Activated naive CD4-positive, alpha-beta T cell treated with anti-CD3 and anti-CD28 coated beads, Interleukin-2, amount 50 U/mL, for 16 hours (primary cell): Measurements from ENCODE around the gene SMC3.
"Not testable (repeated sequence)": the region's sequence is repeated elsewhere in the genome, so short reads cannot be mapped to it uniquely, and the experiment has no call there.

ENCODE experiments used
- DNase-seq: peaks from one replicate; pipeline ENCODE4 v3.0.0-alpha.2; 2020

The SMC3 gene

DNA sequence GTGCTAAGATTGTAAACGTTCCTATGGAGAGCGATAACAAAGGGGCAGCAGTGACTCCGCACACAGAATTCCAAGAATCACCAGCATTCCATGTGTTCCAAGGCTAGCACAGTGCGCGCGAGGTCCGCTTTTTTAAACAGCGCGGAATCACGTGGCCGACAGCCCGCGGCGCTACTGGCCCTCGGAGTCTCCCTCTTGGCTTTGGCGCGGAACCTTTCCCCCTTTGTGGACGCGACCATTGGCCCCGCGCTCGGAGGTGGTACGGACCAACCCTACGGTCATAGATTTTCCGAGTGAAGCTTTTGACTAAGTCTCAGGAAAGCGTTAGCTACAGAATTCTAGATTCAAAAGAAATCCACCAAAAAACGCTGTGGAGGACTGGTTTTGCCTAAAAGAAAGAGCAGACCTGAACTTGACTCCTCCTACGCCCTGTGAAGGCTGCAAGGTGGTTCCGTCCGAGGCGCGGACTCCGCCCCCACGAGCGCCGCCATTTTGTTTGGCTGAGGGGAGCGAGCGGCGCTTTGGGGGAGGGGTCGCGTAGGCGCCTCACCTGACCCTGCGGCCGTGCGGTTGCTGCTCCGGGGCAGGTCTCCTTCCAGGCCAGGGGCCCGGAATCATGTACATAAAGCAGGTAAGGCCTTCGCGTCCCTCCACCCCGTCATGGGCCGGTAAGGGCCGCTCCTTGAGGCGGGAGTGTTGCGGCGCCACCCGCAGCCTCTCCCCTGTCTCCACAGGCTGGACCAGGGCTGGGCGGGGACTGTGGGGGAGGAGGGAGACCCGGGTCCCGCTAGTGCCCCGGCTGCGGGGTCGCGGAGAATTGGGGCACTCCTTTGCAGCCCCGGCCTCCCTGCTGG is at the start of gene SMC3:
SMC3 (plus strand) TSS at position 495 of the 854 bp plus-strand sequence; CDS start at position 617, 122 bp downstream.
- DNase-seq, result peak; percentile 93

DNA sequence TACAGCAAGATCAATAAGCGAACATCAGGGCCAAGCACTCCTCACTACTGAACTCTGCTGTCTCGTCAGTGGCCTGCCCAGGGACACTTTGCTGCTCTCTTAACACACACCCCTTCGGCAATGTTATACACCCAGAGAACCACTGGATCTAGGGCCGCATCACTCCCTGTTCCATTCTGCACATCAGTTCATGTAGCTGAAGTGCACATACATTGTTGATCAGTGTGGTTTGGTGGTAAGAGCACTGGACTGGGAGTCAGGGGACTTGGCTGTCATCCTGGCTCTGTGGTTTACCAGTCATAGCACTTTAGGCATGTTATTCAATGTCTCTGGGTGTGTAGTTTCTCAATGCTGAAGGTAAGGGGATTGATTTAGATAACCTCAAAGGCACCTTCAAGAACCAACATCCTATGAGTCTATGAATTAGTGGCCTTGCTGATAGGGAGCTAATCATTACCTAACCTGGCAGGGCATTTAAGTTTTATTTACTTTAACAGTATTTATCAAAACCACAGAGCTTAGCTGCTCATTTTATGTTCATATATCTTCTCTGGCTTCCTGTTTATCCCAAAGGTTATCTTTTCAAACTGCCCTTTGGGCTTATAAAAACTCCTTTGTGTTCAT is 45.0 kb upstream of the SMC3 start:
- no peak for DNase-seq

DNA sequence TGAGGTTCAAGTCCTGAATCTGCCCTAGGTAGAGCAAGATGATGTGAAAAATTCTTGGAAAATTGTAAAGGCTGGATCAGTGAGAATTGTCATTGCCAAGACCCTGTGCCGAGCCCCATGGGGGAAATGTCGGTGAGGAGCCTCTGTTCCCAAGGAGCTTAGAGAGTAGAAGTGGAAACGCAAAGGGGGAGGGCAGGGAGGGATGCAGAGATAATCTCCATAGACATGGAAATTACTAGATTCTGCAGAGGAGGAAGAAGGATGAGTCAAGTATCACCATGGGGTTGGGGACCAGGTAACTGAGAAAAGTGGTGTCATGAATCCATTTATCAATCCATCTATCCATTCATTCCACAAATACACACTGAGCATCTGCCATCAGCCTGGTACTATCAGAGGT is 43.8 kb upstream of the SMC3 start:
- DNase-seq, result no peak

- no peak for DNase-seq
Observed at GRCh38 chr10:110524179-110524858, 43.2 kb upstream of the SMC3 start.

- no peak for DNase-seq
Observed at GRCh38 chr10:110524859-110525232, 42.6 kb upstream of the SMC3 start.

DNA sequence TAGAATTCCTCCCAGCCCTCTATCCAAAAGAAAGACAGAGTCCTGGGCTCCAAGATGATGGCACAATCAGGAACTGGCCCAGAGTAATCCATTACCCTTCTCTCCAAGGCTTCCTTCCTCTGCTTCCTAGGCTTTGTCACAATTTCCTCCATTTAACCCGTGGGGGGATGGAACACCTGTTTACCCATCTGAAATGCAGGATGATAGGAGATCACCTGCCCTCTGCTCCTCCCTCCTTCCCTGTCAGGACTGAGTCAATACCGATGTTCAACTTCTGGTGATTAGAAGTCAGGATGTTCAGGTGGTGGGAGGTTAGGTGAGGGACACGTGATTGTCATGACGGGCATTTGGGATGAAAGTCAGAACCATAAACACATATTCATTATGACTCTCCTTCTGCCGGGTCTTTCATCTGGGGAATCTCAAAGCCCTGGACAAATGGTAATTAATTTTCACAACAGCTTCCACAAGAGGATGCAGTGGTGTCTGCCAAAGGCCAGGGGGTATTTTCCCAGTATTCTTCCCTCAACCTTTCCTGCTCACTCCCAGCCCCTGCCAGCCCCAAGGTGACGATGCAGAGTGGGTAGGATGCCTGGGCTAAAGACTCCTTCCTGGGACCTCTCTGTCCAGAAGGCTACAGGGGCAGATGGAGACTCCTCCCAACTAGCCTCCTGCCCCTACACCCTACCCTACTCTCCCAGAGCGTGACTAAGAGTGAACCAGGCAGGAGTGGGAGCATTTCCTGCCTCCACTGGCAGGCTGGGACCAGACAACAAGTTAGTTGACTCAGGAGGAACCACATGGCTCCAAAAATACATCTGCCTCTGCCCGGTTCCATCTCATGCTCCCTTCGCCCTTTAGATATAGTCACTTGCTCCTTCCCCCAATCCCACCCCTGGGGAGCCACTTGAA is 41.9 kb upstream of the SMC3 start:
- no peak for DNase-seq

GRCh38 chr10:110527731-110528171 is 39.7 kb upstream of the SMC3 start:
- no peak for DNase-seq

GRCh38 chr10:110528224-110528996 is 39.1 kb upstream of the SMC3 start:
- no peak for DNase-seq

DNA sequence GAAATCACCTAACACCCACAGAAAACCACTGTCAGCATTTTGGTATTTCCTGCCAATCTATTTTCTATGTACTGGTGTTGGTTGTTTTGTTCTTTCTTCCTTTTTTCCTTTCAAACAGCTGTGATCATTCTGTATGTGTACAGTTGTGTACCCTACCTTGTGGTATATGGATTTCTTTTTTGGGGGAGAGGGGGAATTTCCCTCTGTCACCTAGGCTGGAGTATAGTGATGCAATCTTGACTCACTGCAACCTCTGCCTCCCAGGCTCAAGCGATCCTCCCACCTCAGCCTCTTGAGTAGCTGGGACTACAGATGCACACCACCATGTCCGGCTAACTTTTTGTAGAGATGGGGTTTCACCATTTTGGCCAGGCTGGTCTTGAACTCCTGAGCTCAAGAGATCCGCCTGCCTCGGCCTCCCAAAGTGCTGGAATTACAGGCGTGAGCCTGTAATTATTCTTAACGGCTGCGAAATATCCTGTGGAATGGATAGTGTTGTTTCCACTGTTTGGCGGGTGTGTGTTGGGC is 38.4 kb upstream of the SMC3 start:
- DNase-seq, result peak; percentile 39

- no peak for DNase-seq
Observed at GRCh38 chr10:110529596-110530011, 37.9 kb upstream of the SMC3 start.

DNA sequence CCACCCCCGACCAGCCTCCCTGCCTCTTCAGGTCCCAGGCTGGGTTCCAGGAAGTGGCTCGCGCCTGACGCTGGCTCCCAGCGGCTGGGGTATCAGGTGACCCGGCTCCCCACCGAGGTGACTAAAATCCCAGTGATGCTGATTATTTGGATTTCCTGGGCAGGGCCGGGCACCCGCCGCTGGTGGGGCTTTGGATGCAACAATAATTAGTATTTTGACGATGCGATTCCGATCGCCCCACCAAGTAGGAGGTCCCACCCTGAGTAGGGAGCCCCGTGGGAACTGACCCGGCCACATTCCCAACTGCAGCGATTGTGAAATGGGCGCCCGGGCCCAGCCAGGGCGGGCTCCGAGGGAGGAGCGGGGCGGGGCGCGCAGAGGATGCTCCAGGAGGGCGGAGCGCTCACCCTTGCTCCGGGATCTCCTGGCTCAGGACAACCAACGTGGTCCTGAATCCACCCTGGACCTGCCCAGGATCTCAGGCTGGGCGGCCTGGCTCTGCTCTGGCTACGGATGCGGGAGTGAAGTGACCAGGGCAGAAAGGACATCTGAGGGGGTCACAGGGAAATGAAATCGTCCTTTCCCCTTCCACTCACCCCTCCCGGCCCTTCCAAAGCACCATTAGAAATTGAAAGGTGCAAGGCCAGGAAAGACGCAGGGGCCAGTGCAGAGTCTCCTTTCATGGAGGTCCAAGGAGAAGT is 37.2 kb upstream of the SMC3 start:
- no peak for DNase-seq

- no peak for DNase-seq
Observed at GRCh38 chr10:110531687-110532086, 35.8 kb upstream of the SMC3 start.

- DNase-seq, result not testable (repeated sequence)
Observed at GRCh38 chr10:110532628-110533027, 34.9 kb upstream of the SMC3 start.

GRCh38 chr10:110533149-110533548 is 34.3 kb upstream of the SMC3 start:
- no peak for DNase-seq

DNA sequence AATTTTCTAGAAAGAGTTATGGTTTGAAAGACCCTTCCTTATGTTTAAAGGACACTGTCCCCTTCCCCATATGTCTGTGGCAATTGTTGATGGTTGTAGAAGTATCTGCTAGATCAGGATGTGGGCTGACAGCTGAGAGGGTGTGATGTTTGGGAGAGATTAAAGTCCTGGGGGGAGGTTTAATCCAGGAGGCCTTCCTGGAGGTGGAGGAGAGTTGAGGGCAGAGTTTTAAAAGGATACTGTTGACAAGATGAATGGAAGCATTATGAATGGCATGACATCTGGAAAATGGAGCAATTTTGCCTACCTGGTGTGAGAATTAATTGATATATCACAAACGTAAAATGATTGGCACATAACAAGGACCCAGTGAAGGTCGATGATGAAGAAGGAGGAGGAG is 32.9 kb upstream of the SMC3 start:
- no peak for DNase-seq

DNA sequence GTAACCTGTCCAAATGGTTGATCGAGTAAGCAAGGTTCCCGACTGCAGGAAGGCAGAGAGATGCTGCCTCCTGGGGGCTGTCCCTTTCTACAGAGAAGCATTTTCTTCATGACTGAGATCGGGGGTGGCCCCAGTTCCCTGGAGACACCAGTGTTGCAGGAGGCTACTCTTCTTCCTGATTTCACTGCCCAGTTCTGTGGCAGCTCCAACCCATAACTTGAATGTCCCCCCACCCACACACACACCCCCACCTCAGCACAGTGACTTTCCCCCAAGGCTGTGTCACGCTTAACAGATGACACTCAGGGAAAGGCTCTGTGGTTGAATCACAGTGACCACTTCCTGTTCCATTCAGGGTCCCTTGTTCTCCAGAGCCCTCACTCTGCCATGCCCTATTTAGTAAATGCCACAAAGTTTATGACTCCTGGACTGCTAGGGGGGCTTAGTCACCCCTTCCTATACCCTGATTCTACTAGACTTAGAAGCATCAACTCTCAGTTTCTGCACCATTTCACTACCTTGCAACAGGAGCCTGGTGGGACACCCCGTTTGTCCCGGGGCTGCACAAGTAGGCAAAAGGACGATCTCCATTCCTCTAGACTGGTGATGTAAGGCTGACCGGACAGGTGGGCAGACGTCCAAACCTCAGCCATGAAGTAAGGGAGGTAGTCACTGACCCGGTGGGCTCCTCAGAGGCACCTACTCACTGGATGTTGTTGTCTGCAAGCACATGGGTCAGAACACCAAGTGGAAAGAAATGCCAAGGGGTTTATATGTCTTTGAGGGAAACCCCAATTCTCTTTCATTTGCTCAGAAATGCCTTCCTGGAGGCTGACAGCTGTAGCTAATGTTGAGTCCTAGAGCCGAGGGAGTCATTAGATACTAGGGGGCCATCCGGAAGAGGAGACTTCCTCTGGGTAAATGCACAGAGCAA is 31.3 kb upstream of the SMC3 start:
- DNase-seq, result peak; percentile 68

- DNase-seq, result no peak
Observed at GRCh38 chr10:110539091-110539490, 28.4 kb upstream of the SMC3 start.

DNA sequence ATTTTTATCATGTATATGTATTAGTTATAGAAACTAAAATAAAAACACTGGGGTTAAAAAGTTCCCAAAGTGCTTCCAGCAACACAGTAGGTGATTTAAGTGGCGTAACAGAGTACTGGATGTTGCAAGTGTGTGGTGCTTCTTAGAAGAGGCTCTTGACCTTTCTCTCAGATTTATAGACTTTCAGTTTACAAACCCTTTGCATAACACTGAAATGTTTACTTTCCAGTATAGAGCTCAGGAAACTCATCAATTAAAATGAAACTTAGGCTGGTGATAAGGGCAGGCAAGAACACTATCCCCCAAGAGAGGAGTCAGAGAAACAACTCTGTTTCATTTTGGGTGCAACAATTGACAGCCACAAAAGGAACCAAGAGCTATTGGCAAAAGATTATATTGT is 27.5 kb upstream of the SMC3 start:
- DNase-seq, result no peak

- no peak for DNase-seq
Observed at GRCh38 chr10:110544958-110545537, 22.4 kb upstream of the SMC3 start.
